ENCODE measurements around the gene GCHFR.

GCHFR gene

DNA sequence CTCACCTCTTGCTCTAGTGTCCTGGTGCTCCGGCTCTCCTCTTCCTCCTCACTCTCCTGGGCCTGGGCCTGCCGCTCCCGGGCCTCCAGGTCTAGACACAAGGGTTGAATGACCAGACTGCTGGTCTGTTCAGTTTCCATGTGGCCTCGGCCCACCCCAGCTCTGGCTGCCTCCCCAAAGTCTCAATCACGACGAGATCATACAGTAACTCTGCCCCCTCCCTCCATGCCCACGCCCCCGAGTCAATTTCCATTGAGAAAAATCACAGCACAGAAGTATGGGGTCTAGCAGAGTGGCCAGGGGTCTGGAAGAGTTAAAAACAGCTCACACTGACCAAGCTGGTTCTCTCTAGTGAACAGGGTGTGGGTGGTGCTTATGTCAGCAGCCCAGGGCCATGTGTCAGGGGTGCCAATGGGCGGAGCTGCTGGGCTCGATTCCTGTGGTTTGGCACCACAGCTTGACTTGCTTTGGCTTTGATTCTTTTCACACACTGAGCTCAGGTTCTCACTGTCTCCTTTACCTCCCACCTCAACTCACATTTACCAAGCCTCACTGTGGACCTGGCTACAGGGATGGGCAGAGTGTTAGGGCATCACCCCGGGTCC, 12.8 kb downstream of the GCHFR start:
- Histone ChIP-seq H3K9me3 (ENCODE audit: low read length) (no peaks in the 10 kb centered on the region), H3F3A (ENCODE audit: insufficient read depth, low read length) (no peaks in the 10 kb centered on the region), H3K4me2 (ENCODE audit: low read length) (no peak overlapping the region), H3K36me3 (ENCODE audit: insufficient read depth, low read length) (peaks cover 44% of the 10 kb centered on the region), H4K20me1 (ENCODE audit: insufficient read depth, low read length) (no peaks in the 10 kb centered on the region), H2AFZ (ENCODE audit: low read length) (no peak overlapping the region), H3K9ac (ENCODE audit: low read length) (no peak overlapping the region), H3K27ac (ENCODE audit: low read depth, low read length, poor library complexity, severe bottlenecking) (no peak overlapping the region), H3K9me2 (ENCODE audit: low read depth, low read length) (no peaks in the 10 kb centered on the region), H3K4me3 (ENCODE audit: low read depth, low read length, poor library complexity, severe bottlenecking) (no peak overlapping the region), H3K4me1 (ENCODE audit: insufficient read depth, low read length, severe bottlenecking) (no peaks in the 10 kb centered on the region), H3K79me2 (ENCODE audit: insufficient read depth, low read length) (no peaks in the 10 kb centered on the region), H3K27me3 (ENCODE audit: insufficient read depth, low read length) (no peaks in the 10 kb centered on the region)
- TF ChIP-seq EZH2 (IDR thresholded peaks at IDR 0.05; ENCODE audit: borderline replicate concordance, low read length) = no peak
- TF ChIP-seq, protein P1, sequence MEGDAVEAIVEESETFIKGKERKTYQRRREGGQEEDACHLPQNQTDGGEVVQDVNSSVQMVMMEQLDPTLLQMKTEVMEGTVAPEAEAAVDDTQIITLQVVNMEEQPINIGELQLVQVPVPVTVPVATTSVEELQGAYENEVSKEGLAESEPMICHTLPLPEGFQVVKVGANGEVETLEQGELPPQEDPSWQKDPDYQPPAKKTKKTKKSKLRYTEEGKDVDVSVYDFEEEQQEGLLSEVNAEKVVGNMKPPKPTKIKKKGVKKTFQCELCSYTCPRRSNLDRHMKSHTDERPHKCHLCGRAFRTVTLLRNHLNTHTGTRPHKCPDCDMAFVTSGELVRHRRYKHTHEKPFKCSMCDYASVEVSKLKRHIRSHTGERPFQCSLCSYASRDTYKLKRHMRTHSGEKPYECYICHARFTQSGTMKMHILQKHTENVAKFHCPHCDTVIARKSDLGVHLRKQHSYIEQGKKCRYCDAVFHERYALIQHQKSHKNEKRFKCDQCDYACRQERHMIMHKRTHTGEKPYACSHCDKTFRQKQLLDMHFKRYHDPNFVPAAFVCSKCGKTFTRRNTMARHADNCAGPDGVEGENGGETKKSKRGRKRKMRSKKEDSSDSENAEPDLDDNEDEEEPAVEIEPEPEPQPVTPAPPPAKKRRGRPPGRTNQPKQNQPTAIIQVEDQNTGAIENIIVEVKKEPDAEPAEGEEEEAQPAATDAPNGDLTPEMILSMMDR (IDR thresholded peaks at IDR 0.05; ENCODE audit: low read length) = no peak

DNA sequence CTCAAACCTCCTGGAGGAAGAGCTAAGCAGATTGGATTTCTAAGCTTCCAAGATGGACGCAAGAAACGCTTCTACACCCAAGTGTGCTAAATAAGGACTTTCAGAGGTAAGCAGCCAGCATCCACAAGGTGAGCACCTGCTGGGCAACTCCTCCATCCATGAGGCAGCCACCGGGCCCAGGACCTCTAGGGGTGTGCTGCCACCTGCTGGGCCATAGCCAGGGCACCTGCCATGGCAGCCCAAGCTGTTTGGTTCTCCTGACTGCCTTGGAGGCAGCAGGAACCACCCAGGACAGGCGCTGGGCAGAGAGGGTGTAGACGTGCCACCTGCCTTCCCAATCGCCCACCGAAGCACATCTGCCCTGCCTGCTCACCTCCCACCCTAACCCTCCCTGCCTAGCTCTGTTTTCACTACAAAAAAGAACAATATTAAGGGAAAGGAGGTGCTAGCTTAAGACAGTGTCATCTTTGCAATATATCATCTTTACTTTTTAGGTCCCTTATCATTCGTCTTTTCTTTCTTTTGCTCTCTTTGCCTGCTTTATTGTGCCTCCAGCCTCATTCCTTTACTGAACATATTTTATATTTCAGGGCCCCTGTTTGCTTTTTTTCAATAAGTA, 18.9 kb downstream of the GCHFR start:
- no peaks in the 10 kb centered on the region for H3F3A ChIP-seq (ENCODE audit: insufficient read depth, low read length)
- no peaks in the 10 kb centered on the region for H3K79me2 ChIP-seq (ENCODE audit: insufficient read depth, low read length)
- H3K4me3 ChIP-seq (ENCODE audit: low read depth, low read length, poor library complexity, severe bottlenecking) = no peak overlapping the region
- H3K27ac ChIP-seq (ENCODE audit: low read depth, low read length, poor library complexity, severe bottlenecking) = no peak overlapping the region
- no peak overlapping the region for H2AFZ ChIP-seq (ENCODE audit: low read length)
- H3K4me2 ChIP-seq (ENCODE audit: low read length) = no peak overlapping the region
- H3K36me3 ChIP-seq (ENCODE audit: insufficient read depth, low read length) = peaks cover 14% of the 10 kb centered on the region
- H3K9ac ChIP-seq (ENCODE audit: low read length) = no peak overlapping the region
- no peaks in the 10 kb centered on the region for H3K27me3 ChIP-seq (ENCODE audit: insufficient read depth, low read length)
- no peaks in the 10 kb centered on the region for H4K20me1 ChIP-seq (ENCODE audit: insufficient read depth, low read length)
- no peak for TF ChIP-seq EZH2 (IDR thresholded peaks at IDR 0.05; ENCODE audit: borderline replicate concordance, low read length)
- TF ChIP-seq, protein P1 (IDR thresholded peaks at IDR 0.05; ENCODE audit: low read length) = peak; percentile 95
- H3K9me2 ChIP-seq (ENCODE audit: low read depth, low read length) = no peaks in the 10 kb centered on the region
- peaks cover 7% of the 10 kb centered on the region for H3K4me1 ChIP-seq (ENCODE audit: insufficient read depth, low read length, severe bottlenecking)
- no peaks in the 10 kb centered on the region for H3K9me3 ChIP-seq (ENCODE audit: low read length)

DNA sequence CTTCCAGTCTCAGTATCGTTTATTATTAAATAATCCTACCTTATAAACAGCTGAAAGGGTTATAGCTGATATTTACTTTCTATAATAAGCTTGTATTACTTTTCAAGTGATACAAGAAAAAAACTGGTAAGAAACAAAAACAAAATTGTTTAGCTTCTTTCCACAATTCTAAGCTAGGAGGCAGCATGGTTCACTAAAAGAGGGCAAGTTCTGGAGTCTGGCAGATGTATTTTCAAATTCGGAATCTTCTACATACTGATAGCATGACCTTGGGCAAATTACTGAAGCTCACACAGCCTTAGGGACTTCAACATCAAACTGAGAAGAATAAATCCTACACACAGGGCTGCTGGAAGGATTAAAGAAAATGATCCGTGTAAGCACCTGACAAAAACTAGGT, 21.3 kb downstream of the GCHFR start:
- Histone ChIP-seq H3K36me3 (ENCODE audit: insufficient read depth, low read length) (no peaks in the 10 kb centered on the region; the same call in 1 of the 2 replicates), H3K4me3 (ENCODE audit: low read depth, low read length, poor library complexity, severe bottlenecking) (no peak overlapping the region), H3K9ac (ENCODE audit: low read length) (no peak overlapping the region), H4K20me1 (ENCODE audit: insufficient read depth, low read length) (no peaks in the 10 kb centered on the region), H3K27me3 (ENCODE audit: insufficient read depth, low read length) (no peaks in the 10 kb centered on the region), H3F3A (ENCODE audit: insufficient read depth, low read length) (no peaks in the 10 kb centered on the region), H3K4me2 (ENCODE audit: low read length) (no peak overlapping the region), H3K9me3 (ENCODE audit: low read length) (no peaks in the 10 kb centered on the region), H3K79me2 (ENCODE audit: insufficient read depth, low read length) (no peaks in the 10 kb centered on the region), H3K27ac (ENCODE audit: low read depth, low read length, poor library complexity, severe bottlenecking) (no peak overlapping the region), H3K9me2 (ENCODE audit: low read depth, low read length) (no peaks in the 10 kb centered on the region), H3K4me1 (ENCODE audit: insufficient read depth, low read length, severe bottlenecking) (peaks cover 11% of the 10 kb centered on the region), H2AFZ (ENCODE audit: low read length) (no peak overlapping the region)
- TF ChIP-seq, protein P1 (IDR thresholded peaks at IDR 0.05; ENCODE audit: low read length) = no peak
- TF ChIP-seq EZH2 (IDR thresholded peaks at IDR 0.05; ENCODE audit: borderline replicate concordance, low read length) = no peak

Measured in OCI-LY1 (cell line).